ENCODE measurements around the gene SOBP.

- TF ChIP-seq CTCF (IDR thresholded peaks at IDR 0.05) (no peak), POLR2A (IDR thresholded peaks at IDR 0.05) (no peak)
Observed at GRCh38 chr6:107668743-107669474, 179.0 kb downstream of the SOBP start.
